Hepatocyte (in vitro differentiated cells): ENCODE results near the gene PTPRK.

Source experiments
- CTCF ChIP-seq: fragments of 200-600 bp; sonication (generic); IDR thresholded peaks from 2 replicates; pipeline ENCODE4 v1.5.1; 2016; ENCODE audit warnings: antibody characterized with exemption, mild to moderate bottlenecking; ENCODE audit not compliant: poor library complexity
- EZH2 ChIP-seq: fragments of 200-600 bp; sonication (generic); IDR thresholded peaks from 2 replicates; pipeline ENCODE4 v1.6.1; 2016; ENCODE audit warnings: antibody characterized with exemption, mild to moderate bottlenecking, borderline replicate concordance
- EZH2phosphoT487 ChIP-seq: fragments of 200-600 bp; sonication (generic); IDR thresholded peaks from one replicate; pipeline ENCODE4 v1.6.1; 2018; ENCODE audit warnings: antibody characterized with exemption, mild to moderate bottlenecking, low read depth, moderate library complexity; ENCODE audit not compliant: unreplicated experiment, severe bottlenecking

GRCh38 chr6:128456510-128457230 lies 63.7 kb downstream of the PTPRK start:
- TF ChIP-seq CTCF (no peak), EZH2 (no peak), EZH2phosphoT487 (no peak)
